GM12891 (cell line): ENCODE data around the gene KIF23.

Experiments
- DNase-seq: peaks from one replicate; pipeline ENCODE4 v3.0.0; 2011; ENCODE audit warnings: low spot score; ENCODE audit not compliant: insufficient read length
- FAIRE-seq: peaks from 2 replicates; lab custom pipeline; 2011; peaks lifted over from hg19 to GRCh38; lab: Jason Lieb, UNC
- PAX5 ChIP-seq: IDR thresholded peaks from 2 replicates; pipeline ENCODE4 v1.6.1; 2011; ENCODE audit warnings: low read length, moderate library complexity, mild to moderate bottlenecking; ENCODE audit not compliant: insufficient read depth, severe bottlenecking
- POLR2A ChIP-seq: IDR thresholded peaks from 2 replicates; pipeline ENCODE4 v1.6.1; 2011; ENCODE audit warnings: low read depth, low read length, control low read depth
- POLR2AphosphoS5 ChIP-seq: IDR thresholded peaks from 2 replicates; pipeline ENCODE4 v1.6.1; 2011; ENCODE audit warnings: low read depth, low read length, control low read depth
- POU2F2 ChIP-seq: IDR thresholded peaks from 2 replicates; pipeline ENCODE4 v1.6.1; 2011; ENCODE audit warnings: low read depth, mild to moderate bottlenecking, control low read depth, low read length, moderate library complexity
- SPI1 ChIP-seq: IDR thresholded peaks from 2 replicates; pipeline ENCODE4 v1.6.1; 2011; ENCODE audit warnings: low read depth, low read length, control low read depth
- TAF1 ChIP-seq: IDR thresholded peaks from 2 replicates; pipeline ENCODE4 v1.6.1; 2011; ENCODE audit warnings: low read depth, low read length, control low read depth

Gene KIF23

DNA sequence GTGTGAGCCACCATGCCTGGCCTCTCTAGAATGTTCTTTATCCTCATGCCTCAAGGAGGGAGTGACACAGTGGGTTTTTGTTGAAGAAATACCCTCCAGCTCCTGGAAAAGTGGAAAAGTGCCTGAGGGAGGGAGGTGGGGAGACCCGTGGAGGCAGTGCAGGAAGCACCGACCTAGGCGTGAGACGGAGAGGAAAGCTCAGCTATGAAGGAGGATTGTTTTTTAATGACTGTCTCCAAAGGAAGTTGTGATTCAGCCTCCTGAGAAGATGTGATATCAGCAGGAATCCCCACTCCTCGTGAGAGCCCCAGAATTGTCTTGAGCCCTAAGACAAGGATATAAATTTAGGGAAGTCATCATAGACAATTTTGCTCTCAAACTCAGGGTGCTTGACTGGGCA is 60.1 kb downstream of the KIF23 start:
- DNase-seq, result no peak
- FAIRE-seq, result no peak
- TF ChIP-seq POLR2AphosphoS5 (no peak), POLR2A (no peak)

DNA sequence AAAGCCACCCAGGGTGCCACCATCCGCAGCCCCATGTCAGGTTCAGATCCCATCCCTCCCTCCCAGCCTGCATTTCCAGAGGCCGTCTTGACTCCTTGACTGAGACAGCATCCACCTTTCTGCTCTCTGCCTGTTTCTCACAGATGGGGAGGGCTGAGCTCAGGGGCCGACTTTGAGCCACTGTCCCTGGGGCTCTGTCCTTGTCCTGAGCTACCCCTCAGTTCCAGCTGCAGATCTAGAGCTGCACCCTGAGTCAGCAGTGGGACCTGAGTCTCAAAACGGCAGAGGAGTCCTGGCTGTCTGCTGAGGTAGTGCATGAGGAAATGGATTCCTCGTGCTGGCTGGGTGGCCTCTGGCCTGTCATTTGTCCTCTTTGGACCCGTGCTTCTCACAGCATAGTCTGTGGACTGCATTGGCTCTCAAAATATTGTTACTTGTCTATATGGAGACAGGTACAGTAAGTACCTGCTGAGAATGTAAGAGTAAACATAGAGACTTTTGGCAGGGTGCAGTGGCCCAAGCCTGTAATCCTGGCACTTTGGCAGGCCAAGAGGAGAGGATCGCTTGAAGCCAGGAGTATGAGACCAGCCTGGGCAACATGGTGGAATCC is 60.8 kb downstream of the KIF23 start:
- DNase-seq (no peak), FAIRE-seq (no peak)
- TF ChIP-seq POU2F2 (no peak), SPI1 (no peak), PAX5 (no peak), TAF1 (no peak), POLR2A (no peak), POLR2AphosphoS5 (no peak)

DNA sequence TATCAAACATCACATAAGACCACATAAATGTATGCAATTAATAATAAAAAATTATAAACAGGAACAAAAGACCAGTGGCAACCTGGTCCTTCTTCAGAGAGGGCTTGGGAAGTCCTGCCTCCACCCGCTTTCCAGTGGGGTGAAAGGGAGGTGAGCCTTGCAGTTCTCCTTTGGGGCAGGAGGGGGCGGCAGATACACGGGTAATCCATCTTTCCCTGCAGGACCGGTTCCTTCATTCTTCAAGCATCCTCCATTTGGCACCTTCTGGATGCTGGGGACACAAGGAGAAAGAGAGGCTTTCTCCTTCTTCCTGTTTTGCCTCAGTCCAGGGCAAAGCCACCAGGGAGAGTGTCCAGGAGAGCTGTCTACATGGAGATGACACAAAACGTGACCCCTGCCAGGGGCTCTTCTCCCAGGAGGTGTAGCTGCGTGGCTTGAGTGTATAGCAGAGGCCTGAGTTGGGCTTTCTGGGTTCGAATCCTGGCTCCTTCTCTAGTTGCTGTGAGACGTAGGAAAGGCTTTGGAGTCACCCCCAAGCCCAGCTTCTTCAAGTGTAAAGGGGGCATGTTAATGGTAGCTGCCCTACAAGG is 61.7 kb downstream of the KIF23 start:
- DNase-seq, result peak; percentile 51
- peak; percentile 43 for FAIRE-seq

DNA sequence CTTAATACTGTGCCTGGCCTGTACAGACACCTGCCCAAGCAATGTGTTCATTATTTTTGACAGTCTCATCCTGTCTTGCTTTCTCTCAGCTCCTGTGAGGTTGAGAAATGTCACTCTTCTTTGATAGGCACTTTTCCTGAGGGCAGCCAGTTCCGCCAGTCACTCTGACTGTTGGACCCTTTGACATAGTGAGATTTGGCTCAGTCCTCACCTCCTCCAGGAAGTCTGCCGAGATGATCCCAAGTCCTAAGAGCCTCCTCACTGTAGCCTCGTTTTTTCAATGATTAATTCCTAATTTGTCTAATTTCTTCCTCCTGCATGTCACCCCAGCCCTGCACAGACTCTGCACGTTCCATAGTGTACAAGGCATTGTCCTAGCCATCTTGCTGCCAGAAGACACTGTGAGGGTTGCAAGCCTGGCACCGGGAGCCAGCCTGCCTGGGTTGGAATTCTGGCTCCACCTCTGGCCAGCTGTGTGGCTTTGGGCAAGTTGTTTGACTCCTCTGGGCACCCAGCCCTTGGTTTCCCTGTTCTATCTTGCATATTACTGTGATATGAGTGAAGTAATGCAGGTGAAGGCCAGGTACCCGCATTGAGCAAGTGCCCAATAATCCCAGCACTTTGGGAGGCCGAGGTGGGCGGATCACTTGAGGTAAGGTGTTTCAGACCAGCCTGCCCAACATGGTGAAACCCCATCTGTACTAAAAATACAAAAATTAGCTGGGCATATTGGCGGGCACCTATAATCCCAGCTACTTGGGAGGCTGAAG is 62.7 kb downstream of the KIF23 start:
- no peak for FAIRE-seq
- TF ChIP-seq POLR2AphosphoS5, result no peak
- no peak for TF ChIP-seq PAX5
- no peak for TF ChIP-seq POU2F2
- no peak for TF ChIP-seq TAF1
- TF ChIP-seq POLR2A, result no peak
- TF ChIP-seq SPI1, result no peak
- DNase-seq, result no peak

More for the DNA sequence above, 61.7 kb downstream of the KIF23 start:
- TF ChIP-seq PAX5, result no peak
- no peak for TF ChIP-seq TAF1
- no peak for TF ChIP-seq POLR2AphosphoS5
- TF ChIP-seq POLR2A, result no peak
- no peak for TF ChIP-seq SPI1
- TF ChIP-seq POU2F2, result no peak

DNA sequence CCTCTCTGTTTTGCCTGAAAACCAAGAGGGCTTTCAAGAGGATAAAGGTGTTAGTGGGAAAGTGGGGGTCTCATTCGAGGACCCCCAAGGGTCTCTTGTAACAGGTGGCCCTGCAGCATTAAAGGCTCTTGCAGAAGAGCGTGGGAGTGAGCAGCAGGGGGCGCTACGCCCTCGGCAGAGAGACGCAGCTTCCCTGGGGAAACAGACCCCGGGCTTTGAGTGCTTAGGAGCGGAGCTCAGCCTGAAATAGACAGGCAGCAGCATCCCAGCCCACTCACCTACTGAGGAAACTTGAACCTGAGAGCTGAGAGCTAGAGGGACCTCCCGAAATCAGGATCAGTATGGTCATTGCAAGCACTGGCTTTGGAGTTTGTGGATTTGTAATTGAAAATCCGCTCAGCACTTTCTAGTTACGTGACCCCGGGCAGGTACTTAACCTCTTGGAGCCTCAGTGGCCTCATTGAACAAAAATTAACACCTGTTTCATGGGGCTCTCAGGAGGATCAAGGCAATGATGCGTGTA is 64.2 kb downstream of the KIF23 start:
- FAIRE-seq (peak; percentile 33), DNase-seq (peak; percentile 51)
- TF ChIP-seq SPI1, result no peak
- no peak for TF ChIP-seq POLR2AphosphoS5
- TF ChIP-seq POLR2A, result no peak
- TF ChIP-seq PAX5, result no peak
- TF ChIP-seq POU2F2, result no peak
- no peak for TF ChIP-seq TAF1

DNA sequence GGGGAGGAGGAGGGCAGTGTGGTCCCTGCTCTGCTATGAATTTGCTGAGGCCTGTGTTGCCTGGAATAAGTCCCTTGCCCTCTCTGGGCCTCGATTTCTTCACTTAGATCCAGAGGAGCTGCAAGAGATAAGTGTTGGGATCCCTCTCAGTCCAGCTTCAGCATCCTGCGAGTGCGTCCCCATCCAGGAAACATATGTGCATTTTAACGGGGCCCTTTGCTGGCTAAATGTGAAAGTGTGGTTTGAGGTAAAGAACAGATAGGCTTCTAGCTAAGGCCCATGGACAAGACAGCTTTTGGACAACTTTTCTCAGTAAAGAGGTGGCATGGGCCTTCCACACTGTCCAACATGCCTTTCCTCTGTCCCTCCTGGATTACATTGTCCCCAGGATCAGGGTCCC is 64.9 kb downstream of the KIF23 start:
- FAIRE-seq, result no peak
- no peak for TF ChIP-seq POLR2A
- TF ChIP-seq TAF1, result no peak
- no peak for TF ChIP-seq PAX5
- TF ChIP-seq POU2F2, result no peak
- TF ChIP-seq SPI1, result no peak
- TF ChIP-seq POLR2AphosphoS5, result no peak
- no peak for DNase-seq

DNA sequence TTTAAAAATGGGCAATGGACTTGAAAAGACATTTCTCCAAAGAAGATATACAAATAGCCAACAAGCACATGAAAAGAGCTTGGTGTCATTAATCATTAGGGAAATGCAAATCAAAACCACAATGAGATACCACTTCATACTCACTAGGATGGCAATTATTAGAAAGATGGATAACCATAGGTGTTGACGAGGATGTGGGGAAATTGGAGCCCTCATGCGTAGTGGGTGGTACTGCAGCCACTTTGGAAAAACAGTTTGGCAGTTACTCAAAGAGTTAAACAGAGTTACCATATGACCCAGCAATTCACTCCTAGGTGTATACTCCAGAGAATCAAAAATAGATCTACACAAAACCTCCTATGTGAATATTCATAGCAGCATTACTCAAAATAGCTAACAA is 65.8 kb downstream of the KIF23 start:
- no peak for FAIRE-seq
- DNase-seq, result no peak
- TF ChIP-seq POU2F2, result no peak
- no peak for TF ChIP-seq POLR2AphosphoS5
- TF ChIP-seq TAF1, result no peak
- no peak for TF ChIP-seq PAX5
- TF ChIP-seq POLR2A, result no peak
- no peak for TF ChIP-seq SPI1

DNA sequence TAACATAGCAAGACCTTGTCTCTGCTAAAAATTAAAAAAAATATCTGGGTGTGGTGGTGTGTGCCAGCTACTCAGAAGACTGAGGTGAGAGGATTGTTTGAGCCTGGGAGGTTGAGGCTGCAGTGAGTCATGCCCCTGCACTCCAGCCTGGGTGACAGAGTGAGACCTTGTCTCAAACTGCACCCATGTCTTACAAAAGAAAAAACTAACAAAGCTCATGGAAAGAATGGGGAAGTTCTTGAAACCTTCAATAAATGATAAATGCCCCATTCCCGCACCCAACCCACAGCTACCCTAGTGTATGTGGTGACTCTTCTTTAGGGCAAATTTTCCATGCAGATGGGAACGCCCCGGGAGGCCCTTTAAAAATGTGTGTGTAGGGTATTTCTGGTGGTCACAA is 66.8 kb downstream of the KIF23 start:
- DNase-seq (no peak), FAIRE-seq (no peak)
- TF ChIP-seq SPI1 (no peak), POLR2A (no peak), POLR2AphosphoS5 (no peak), TAF1 (no peak), POU2F2 (no peak), PAX5 (no peak)

DNA sequence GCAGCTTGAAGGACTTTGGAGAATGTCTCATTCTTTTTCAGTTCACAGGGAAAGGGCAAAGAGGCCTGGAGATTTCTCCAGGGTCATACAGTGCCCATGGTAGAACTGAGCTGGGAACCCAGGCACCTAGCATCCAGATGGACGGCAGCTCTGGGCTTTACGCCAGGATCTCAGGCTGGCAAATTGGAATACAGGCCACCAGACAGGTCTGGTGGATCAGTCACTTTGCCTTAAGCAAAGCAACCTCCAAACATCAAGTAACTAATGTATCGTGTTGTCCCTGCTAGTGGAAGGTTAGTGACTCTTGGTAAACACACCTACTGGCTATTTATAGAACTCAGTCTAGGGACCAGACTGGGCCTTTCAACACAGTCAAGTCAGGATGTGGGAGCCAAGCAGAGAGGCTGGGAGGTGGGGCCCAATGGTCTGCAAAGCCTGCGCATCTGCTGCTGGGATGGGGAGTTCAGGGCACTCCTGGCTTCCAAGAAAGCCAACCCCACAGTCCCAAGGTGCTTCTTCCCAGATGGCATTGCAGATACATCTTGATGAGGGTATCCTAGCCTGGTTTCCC is 68.6 kb downstream of the KIF23 start:
- DNase-seq (no peak), FAIRE-seq (no peak)
- TF ChIP-seq POLR2A (no peak), SPI1 (no peak), PAX5 (no peak), POU2F2 (no peak), POLR2AphosphoS5 (no peak), TAF1 (no peak)

DNA sequence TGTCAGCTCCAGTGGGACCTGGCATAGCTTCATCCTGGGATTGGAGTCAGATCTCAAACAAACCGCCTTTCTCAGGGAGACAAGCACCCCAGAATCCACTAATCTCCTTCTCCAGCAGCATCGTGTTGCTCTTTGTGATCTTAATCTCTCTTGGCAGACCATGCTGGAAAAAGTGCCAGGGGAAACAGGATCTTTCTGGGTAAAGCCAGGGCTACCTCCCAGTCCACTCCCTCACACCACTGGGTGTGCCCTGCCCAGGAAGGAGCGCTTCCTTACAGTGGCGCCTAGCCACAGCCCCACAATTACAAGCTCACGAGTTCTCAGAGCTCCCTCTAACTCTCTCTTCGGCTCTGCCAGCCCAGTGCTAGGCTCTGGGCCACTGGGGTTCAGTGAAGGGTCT is 70.7 kb downstream of the KIF23 start:
- no peak for TF ChIP-seq POU2F2
- no peak for TF ChIP-seq POLR2A
- no peak for TF ChIP-seq TAF1
- no peak for TF ChIP-seq POLR2AphosphoS5
- TF ChIP-seq SPI1, result no peak
- no peak for TF ChIP-seq PAX5
- FAIRE-seq, result no peak
- no peak for DNase-seq
